Measurements from ENCODE around the gene SNX3.

DNA sequence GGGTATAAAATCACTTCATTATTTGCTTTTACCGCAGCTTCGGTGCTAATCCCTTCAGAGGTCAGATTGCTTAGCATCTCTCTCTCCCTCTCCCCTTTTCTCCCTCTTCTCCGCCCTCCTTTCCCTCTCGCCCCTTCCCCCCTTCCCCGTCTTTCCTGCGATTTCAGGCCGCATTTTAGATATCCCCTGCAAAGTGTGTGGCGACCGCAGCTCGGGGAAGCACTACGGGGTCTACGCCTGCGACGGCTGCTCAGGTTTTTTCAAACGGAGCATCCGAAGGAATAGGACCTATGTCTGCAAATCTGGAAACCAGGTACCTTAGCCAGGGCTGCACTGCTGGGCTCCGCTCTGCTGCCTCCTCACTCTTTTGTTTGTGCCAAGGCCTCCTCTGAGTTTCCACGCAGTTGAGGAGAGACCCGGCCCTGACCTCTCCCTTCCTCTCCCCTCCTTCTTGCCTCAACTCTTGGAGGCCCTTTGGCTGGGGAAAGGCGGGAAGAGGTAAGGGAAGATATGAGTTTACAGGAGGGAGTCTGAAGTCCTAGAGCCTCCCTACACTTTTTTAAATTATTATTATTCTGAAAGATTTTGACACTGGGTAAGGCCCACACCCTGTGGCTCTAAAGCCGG, 89.4 kb downstream of the SNX3 start:
- TF ChIP-seq, protein P1, sequence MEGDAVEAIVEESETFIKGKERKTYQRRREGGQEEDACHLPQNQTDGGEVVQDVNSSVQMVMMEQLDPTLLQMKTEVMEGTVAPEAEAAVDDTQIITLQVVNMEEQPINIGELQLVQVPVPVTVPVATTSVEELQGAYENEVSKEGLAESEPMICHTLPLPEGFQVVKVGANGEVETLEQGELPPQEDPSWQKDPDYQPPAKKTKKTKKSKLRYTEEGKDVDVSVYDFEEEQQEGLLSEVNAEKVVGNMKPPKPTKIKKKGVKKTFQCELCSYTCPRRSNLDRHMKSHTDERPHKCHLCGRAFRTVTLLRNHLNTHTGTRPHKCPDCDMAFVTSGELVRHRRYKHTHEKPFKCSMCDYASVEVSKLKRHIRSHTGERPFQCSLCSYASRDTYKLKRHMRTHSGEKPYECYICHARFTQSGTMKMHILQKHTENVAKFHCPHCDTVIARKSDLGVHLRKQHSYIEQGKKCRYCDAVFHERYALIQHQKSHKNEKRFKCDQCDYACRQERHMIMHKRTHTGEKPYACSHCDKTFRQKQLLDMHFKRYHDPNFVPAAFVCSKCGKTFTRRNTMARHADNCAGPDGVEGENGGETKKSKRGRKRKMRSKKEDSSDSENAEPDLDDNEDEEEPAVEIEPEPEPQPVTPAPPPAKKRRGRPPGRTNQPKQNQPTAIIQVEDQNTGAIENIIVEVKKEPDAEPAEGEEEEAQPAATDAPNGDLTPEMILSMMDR (IDR thresholded peaks at IDR 0.05; ENCODE audit: borderline replicate concordance, extremely low read depth, low read length, poor library complexity, severe bottlenecking) = no peak
- no peak for TF ChIP-seq EZH2 (IDR thresholded peaks at IDR 0.05; ENCODE audit: borderline replicate concordance, low read depth, low read length, severe bottlenecking)

Measured in DND-41 (cell line).